ENCODE data around the gene ZBTB12.

The ZBTB12 gene

DNA sequence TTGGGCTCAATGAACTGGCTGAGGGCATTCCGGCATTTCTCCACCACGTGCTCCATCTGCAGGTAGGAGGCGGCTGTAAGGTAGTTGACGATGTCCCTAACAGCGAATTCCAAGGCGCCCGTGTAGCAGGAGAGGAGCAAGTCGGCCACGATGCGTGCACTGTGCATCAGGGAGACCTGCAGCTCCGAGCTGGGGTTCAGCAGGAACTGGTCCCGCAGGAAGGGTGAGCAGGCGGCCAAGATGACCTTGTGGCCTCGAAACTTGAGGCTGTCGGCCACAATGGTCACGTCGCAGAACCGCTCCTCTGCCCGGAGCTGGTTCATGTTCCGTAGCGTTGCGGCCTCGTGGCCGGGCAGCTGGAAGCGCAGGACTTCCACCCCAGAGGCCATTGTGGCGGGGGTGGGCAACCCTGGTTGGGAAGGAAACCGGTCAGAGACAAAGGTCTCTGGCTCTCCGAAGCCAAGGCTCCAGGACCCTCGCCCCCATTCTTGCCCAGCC, 920 bp downstream of the ZBTB12 start:
- H3K4me3 ChIP-seq (ENCODE audit: low read depth, low read length): peak overlapping the region; percentile 68
- no peak for DNase-seq (ENCODE audit: low read depth)
- TF ChIP-seq, protein P1, sequence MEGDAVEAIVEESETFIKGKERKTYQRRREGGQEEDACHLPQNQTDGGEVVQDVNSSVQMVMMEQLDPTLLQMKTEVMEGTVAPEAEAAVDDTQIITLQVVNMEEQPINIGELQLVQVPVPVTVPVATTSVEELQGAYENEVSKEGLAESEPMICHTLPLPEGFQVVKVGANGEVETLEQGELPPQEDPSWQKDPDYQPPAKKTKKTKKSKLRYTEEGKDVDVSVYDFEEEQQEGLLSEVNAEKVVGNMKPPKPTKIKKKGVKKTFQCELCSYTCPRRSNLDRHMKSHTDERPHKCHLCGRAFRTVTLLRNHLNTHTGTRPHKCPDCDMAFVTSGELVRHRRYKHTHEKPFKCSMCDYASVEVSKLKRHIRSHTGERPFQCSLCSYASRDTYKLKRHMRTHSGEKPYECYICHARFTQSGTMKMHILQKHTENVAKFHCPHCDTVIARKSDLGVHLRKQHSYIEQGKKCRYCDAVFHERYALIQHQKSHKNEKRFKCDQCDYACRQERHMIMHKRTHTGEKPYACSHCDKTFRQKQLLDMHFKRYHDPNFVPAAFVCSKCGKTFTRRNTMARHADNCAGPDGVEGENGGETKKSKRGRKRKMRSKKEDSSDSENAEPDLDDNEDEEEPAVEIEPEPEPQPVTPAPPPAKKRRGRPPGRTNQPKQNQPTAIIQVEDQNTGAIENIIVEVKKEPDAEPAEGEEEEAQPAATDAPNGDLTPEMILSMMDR (conservative IDR thresholded peaks at IDR 0.05; ENCODE audit: low read depth, low read length): no peak

GRCh38 chr6:31899882-31900722, 1.8 kb downstream of the ZBTB12 start:
- DNase-seq (ENCODE audit: low read depth): no peak
- H3K4me3 ChIP-seq (ENCODE audit: low read depth, low read length): no peak overlapping the region
- TF ChIP-seq, protein P1 (conservative IDR thresholded peaks at IDR 0.05; ENCODE audit: low read depth, low read length): no peak

DNA sequence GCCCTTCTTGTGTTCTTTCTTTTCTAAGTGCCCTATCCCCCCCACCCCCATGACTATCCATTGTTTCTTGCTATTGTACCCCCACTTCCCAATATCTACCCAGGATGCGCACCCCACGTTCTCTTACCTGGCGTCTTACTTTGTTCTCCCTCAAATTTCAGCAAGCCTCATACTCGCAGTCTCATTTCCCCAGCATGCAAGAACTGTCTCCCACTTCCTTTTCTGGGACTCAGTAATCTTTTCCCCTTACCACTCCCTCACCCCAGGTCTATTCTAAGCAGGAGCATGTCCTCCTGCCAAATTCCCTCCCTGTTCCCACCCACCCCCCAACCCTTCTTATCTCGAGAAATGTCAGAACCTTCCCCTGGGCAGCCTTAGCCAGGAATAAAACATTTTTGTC, 2.7 kb downstream of the ZBTB12 start:
- TF ChIP-seq, protein P1 (conservative IDR thresholded peaks at IDR 0.05; ENCODE audit: low read depth, low read length): no peak

DNA sequence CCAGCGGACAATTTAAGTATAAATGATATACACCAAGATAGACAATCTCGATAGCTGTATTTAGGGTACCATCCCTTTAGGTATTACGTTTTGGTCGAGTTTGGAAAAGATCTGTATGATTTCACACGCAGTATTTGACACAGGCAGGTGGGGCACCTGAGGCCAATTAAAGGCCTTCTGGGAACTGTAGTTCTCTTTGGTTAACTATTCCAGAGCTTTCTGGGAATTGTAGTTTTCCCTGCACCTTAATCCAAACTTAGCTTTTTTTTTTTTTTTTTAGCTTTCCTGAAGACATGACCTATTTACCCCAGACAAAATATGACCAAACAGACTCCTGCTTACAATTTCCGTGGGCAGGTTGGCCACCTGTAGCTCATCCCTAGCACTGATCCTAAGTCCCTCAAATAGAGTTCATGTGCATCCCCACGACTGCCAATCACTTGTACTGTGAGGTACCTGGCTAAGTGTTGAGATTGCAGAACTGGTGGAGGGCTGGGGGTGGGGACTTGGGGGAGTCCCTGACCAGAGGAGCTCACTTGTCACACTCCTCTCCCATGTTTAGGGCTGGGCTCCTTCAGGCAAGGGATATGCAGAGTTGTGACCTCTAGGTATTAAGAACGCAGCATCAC, 3.4 kb downstream of the ZBTB12 start:
- TF ChIP-seq, protein P1 (conservative IDR thresholded peaks at IDR 0.05; ENCODE audit: low read depth, low read length): peak; percentile 14
- peak overlapping the region; percentile 98 for H3K4me3 ChIP-seq (ENCODE audit: low read depth, low read length)
- peak; percentile 57 for DNase-seq (ENCODE audit: low read depth)

More for the DNA sequence above, 2.7 kb downstream of the ZBTB12 start:
- no peak for DNase-seq (ENCODE audit: low read depth)
- H3K4me3 ChIP-seq (ENCODE audit: low read depth, low read length): no peak overlapping the region

DNA sequence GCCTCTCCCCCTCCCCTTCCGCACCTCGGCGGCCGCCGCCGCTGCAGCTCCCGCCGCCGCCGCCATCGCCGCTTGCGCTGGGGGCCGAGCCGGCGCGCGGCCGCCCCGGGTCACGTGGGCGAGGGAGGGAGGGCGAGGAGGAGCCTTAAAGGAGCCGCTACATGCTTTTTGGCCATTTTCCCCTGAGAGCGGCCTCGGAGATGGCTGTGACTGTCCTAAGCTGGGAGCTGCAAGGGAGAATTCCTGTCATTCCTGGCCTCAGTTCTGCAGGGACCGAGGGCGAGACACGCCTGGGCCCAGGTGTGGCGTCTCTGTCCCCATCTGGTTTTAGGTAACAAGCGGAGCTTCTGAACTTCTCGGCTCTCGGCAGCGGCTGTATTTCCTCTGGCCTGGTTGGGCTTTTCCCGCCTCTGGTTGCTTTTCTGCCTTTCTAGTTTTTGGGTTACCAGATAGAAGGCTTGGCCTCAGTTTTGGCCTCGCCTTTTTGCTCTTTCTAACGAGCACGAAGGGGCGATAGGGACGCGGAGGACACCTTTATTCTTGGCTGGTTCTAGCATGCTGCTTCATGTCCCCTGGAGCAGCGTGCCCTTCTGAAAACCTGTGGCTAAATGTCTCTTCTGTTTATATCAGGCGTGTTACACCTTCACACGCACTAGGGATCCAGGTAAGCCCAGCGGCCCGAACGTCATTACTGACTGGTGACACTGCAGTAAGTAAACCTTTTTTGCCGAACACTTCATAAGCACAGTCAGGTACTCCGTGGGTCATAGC, 4.1 kb downstream of the ZBTB12 start, which contains the start of gene EHMT2:
Gene EHMT2, minus strand, starts transcription at position 87 of the 771 bp plus-strand sequence. Its CDS starts 21 bp downstream, at position 66.
- DNase-seq (ENCODE audit: low read depth): peak; percentile 74
- TF ChIP-seq, protein P1 (conservative IDR thresholded peaks at IDR 0.05; ENCODE audit: low read depth, low read length): no peak
- peak within 1 kb of the TSS; percentile 98 for H3K4me3 ChIP-seq (ENCODE audit: low read depth, low read length)

DNA sequence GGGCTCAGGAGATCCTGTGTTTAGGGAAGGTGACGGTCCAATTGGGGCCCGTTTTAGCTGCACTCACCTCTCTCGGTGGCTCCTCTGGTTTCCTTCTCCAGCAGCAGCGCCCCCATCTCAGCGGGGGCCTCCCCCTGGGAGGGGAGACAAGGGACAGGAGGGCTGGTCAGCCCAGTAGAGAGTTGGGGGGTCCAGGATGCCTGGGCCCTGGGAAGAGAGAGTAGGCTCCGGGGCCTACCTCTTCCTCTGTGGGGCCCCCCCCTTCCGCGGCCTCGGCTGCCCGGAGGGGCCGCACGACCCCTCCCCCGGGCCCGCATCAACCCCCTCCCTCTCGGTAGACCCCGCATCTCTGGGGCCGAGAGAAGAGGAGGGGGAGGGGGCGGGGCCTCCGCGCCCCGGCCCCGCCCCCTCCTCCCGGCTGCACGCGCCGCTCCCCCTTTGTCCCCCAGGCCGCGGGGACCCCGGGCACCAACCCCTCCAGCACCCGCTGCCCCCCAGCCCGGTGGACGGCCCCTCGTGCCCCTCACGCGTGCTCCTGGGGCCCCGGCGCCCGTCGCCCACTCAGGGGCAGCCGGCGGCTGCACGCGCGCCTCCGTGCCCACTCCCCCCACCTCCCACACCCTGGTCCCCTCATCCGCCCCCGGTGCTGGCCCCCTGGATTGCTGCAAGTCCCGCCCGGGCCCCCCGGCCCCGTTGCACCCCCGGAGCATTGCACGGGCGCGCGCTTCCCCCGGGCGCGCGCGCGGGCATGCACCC, 4.9 kb downstream of the ZBTB12 start:
- DNase-seq (ENCODE audit: low read depth): no peak
- H3K4me3 ChIP-seq (ENCODE audit: low read depth, low read length): peak overlapping the region; percentile 98
- TF ChIP-seq, protein P1 (conservative IDR thresholded peaks at IDR 0.05; ENCODE audit: low read depth, low read length): no peak
